GM21447 (cell line): ENCODE data around the gene HELZ.
"Not testable (repeated sequence)": the region's sequence is repeated elsewhere in the genome, so short reads cannot be mapped to it uniquely, and the experiment has no call there.

Experiments
- ATAC-seq: cut with Tn5 transposase; IDR thresholded peaks from one replicate; pipeline ENCODE4 v1.9.1; 2021; ENCODE audit not compliant: unreplicated experiment

Gene HELZ

DNA sequence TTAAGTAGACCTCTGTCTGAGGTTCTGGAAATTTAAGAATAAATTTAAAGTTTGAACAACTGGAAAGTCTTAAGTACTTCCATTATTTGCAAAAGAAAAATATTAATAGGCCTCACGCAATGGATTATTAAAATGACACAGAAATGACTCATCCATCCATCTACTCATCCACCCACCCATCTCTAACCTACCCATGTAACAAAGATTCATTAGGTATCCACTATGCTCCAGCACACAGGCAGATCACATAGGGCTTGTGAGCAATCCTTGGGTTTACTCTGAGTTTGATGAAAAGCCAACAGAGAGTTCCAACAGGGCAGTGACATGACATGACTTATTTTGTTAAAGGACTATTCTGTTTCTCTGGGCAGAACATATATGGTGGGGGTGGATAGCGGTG is 93.3 kb downstream of the HELZ start:
- ATAC-seq = no peak

DNA sequence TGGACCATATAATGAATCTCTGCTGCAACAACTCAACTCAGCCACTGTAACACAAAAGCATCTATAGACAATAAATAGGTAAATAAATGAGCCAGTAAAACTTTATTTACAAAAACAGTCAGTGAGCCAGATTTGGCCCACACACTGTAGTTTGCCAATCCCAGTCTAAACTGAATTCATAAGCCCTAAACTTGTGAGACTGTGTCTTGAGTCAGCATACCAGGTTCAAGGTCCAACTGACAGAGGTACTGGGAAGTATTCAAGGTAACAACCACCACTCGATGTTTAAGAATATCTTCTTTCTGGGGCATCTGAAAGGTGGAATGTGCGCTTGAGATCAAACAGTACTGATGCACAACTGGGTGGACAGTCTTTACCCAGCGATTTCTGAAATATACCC is 94.2 kb downstream of the HELZ start:
- no peak for ATAC-seq

DNA sequence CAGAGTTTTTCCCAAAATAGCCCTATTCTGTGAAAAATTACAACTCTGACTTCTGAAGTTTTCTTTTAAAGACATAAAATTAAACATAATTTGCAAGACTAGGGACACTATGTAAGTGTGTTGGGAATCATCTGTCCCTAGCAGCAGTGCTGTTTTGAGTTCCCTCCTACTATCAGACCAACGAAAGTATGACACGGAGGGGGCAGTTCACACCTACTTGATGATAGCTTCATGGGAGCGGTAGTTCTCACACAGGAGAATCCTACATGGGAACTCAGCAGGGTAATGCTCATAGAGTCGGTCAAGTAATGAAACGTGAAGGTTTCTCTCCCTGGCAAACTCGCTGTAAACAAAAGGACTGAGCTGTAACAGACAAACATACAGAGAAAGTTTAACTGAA is 96.6 kb downstream of the HELZ start:
- ATAC-seq = no peak

DNA sequence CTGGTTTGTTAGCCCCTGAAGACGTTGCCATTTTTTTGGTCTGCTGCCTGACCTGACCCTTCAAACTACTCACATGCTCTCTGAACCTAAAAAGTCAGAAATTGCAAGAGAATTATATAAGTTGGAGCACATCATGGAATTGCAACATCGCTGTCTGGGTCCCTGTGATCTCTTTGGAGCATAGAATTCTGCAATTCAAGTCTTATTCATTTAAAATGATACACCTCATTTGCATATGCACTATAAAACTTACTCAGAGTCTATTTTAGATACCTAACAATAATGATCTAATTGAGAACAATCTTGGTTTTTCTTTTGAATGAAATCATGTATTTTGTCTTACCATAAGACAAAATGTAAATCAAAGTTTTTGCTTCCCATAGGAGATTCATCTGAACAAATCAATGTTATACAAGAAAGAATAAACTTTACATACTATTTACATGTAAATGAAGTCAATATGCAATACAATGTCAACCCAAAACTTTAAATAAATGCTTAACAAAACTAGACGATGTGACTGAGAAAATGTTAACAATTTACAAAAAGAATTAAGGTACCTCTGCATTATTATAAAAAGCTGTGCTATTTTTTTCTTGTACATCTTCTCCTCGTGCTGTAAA is 99.7 kb downstream of the HELZ start:
- no peak for ATAC-seq

DNA sequence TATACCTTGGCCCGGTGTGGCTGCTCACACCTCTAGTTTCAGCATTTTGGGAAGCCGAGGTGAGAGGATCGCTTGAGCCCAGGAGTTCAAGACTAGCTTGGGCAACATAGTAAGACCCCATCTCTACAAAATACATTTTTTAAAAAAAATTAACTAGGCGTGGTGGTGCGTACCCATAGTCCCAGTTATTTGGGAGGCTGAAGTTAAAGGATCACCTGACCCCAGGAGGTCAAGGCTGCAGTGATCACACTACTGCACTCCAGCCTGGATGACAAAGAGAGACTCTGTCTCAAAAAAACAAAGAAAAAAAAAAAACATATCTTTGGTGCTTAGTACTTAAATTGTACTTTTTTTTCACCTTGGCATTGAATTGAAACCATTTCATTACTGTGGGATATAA is 101.7 kb downstream of the HELZ start:
- ATAC-seq = no peak

DNA sequence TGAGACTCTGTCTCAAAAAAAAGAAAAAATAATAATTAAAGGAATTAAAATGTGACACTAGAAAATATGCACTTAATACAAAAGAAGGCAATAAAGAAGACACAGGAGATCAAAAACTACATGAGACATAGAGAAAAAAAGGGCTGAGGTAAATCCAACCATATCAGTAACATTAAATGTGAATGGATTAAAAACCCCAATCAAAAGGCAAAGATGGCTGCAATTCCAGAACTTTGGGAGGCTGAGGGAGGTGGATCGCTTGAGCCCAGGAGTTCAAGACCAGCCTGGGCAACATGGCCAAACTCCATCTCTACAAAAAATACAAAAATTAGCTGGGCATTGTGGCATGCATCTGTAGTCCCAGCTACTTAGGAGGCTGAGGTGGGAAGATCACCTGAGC is 103.0 kb downstream of the HELZ start:
- ATAC-seq = not testable (repeated sequence)

DNA sequence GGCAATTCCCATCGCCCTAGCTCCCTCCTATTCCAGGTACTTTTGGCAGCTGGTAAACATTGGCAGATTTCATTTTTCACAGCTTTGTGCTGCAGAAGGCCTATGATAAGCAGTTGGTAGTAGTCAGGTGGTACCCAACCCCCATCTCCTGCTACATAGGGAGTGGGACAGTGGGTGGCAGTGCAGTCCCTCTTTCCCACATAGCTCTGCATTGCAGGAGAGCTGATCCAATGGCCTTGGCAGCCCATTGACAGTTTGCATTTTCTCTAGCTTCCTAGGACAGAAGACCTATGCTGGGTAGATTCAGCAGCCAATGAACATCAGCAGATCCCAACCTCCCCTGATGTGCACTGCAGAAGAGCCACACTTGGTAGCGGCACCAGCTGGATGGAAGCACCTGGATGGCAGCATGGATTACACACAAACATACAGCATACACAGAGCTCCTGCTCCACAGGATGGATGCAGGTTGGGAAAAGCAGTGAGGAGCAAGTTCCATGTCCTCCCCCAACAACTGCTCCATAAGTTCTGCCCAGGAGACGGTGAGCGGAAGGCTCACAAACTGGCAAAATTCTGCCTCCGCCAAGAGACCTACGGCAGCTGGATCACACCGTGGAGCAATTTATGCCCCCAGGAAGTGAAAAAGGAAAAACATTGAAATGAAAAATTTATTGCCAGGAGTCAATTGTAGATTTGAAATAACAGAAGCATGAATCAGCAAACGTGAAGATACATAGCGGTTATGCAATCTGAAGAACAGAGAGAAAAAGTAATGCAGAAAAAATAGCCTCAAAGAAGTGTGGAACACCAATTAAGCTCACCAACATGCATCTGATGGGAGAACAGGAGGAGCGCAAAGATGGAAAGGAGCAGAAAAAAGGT is 105.0 kb downstream of the HELZ start:
- no peak for ATAC-seq

DNA sequence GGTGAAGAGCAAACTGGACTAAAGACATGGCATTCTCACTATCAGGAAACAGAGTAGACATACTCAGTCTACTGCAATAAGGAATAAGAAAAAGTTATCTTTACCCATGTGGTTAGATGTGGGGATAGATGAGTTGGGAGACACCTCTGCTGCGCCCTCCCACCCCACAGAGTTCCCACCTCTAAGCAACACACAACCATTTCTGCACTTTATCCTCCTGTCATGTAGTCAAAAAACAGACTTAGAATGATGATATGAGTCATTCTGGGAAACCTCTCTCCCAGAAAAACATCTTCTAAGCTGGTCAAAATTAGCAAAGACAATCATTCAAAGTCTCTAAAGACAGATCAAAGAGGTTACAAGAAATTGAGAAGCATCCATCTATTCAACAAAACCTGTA is 105.7 kb downstream of the HELZ start:
- ATAC-seq = no peak

DNA sequence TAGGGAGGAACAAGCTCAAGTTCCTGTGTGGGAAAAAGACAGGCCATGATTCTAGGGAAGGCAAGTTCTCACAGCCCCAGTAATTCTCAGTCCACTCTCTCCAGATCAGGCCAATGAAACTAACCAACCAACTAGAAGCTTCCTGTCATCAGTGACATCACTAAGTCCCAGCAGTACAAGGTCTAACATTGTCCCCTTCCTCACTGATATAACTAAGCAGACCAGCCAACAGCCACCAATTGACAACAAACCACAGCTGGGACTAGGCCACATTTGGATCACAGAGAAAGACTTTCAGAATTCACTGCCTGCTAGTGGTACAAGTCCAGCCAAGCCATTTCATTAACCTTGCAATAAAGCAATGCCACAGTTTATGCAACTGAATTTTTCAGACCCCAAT is 106.6 kb downstream of the HELZ start:
- ATAC-seq = no peak

DNA sequence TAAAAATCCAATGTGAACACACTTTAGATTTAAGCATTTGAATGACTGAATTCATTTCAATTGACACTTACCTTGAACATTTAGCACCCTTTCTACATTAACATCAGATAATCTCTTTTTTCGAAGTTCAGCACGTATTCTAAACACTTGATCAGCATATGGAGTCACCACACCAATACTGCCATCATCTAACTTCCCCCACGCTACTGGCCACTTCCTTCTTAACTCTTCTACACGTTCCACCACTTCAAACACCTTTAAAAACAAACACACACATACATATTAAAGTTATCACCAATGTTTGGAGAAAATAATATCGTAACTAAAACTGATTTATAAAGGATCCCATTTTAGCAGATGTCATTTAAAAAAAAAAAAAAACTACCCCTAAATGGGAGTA is 107.1 kb downstream of the HELZ start:
- ATAC-seq = no peak

DNA sequence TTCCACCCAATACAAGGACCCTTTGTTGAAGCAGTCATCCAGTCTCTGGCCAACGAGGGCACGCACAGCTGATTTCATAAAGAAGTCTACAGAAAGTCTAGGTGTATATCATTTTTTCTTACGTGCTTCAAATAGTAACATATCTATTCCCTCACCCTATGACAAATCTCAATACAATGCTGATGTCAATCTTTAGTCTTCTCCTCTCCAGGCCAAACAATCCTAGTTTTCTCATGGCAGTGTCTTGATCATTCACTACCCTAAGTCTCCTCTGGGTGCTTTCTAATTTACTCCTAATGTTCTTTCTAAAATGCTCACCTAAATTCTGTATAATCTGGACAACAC is 108.0 kb downstream of the HELZ start:
- ATAC-seq = no peak

DNA sequence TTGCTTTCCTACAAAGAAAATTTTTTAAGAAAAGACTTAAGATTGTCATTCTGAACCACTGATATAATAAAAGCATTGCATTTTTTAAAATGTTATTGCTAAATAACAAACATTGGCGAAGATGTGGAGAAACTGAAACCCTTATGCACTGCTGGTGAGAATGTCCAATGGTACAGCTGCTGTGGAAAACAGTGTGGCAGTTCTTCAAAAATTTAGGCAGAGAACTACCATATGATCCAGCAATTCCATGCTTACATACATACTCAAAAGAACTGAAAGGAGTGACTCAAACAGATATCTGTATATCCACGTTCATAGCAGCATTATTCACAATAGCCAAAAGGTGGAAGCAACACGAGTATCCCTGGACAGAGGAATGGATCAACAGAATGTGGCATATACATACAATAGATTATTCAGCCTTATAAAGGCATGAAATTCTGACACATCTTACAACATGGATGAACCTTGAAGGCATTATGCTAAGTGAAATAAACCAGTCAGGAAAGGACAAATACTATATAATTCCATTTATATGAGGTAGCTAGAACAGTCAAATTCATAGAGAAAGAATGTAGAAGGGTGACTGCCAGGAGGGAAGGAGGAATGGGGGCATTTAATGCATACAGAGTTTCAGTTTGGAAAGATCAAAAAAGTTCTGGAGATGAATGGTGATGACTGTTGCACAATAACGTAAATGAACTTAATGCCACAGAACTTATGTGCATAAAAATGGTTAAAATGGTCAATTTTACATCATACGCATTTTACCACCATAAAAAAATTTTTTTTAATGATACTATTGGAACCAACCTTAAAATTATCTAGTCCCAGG is 108.6 kb downstream of the HELZ start:
- ATAC-seq = no peak

DNA sequence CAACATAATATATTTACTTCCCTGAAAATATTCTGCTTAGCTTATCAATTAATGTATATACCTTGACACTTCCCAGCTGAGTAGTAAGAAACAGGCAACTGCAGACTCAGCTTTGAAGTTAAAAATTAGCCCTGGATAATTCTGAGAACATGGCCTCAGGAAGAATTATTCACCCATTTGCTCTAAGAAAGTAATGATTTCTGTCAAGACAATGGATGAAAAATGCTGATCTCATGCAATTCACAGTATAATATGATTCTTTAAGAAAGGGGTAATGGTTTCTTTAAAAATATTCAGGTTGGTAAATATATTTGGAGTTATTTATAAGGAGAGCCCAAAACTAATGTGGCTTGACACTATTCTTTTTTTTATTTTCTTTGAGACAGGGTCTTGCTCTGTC is 111.8 kb downstream of the HELZ start:
- no peak for ATAC-seq

DNA sequence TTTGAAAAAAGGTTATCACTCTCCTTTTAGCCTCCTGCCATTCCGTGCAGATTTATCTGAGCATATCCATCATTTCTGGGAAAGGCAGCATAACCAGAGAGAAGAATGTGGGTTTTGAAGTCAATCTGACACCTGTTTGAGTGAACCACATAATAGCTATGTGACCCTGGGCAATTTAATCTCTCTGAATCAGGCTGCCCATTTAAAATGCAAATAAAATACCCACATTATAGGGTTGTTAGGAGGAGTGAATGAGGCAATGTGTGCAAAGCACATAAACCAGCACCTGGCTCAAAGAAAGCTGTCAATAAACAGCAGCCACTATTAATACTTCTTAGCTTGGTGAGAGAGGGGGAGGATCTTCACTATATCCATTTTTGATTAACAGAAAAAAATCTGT is 112.6 kb downstream of the HELZ start:
- no peak for ATAC-seq

DNA sequence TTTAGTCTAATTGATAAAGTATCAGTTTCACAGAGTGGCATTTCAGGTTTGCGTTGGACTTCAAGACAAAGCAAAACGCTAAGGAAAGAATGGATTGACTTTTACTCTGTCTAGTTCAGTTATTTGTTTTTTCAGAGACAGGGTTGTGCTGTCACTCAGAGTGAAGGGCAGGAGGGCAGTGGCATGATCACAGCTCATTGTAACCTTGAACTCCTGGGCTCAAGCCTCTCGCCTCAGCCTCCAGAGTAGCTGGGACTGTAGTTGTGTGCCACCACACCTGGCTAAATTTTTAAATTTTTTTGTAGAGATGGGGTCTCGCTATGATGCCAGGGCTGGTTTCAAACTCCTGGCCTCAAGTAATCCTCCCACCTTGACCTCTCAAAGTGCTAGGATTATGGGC is 114.2 kb downstream of the HELZ start:
- no peak for ATAC-seq

DNA sequence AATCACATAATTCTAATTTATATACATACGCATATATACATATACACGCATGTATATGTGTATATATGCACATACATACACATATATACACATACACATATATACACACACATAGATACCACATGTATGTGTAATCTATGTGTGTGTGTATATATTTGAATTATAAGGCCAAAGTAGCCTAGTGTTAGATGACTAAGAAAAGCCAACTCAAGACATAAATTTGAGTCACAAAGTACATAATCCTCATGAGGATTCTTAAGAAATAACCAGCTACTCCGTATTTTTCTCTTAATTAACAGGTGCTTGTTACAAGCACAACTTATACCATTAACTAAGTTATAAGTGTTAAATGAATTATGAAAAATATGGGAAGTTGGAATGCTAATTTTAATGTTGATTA is 115.7 kb downstream of the HELZ start:
- no peak for ATAC-seq

DNA sequence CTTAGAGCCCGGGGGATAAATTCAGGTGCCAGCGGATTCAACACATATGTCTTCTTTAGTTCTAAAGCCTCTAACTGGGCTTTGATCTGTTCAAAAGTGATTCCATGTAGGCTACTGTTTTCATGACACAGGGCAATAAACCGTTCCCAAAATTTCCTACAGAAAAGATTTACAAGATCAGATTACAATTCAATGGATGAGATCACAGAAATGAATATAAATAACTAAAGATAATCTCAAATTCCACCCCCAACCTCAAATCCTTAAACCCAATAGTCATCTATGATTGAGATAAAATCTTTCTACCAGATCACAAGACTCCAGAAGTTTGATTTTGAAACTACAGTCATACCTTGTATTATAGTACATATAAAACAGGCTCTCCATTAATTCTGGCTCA is 116.3 kb downstream of the HELZ start:
- no peak for ATAC-seq

DNA sequence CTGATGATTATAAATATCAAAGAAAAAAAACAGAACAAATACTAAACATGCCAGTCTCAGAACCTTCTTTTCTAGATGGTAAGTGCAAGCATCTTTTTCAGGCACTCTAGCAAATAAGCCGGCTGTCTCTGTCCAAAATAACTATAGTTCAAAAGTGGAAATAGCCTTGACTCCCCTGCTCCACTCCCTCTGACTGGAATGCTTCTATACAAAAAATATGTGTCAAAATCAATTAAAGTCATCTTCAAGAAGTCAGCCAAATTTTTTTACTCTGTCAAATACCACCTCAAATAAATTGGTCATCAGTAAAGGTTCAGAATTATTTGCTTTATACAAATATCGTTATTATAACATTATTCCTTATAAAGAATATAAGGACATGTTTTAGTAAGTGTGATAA is 117.1 kb downstream of the HELZ start:
- ATAC-seq = no peak

DNA sequence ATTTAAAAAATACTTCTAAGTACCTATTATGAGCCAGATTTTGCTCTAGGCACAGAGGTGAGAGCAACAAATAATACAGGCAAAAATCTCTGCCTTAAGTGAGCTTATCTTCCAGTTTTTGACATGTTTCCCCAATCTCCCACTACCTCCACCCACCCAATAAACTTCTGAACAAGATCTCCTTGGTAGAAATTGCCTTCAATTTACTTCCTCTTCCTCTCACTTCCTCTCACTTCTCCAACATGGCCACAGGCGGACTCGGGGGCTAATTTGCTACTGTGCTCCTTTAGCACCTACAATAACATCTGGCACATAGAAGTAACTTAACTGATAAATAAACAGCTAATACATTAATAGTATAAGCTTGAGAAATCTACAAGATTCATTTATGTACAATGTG is 118.0 kb downstream of the HELZ start:
- no peak for ATAC-seq

DNA sequence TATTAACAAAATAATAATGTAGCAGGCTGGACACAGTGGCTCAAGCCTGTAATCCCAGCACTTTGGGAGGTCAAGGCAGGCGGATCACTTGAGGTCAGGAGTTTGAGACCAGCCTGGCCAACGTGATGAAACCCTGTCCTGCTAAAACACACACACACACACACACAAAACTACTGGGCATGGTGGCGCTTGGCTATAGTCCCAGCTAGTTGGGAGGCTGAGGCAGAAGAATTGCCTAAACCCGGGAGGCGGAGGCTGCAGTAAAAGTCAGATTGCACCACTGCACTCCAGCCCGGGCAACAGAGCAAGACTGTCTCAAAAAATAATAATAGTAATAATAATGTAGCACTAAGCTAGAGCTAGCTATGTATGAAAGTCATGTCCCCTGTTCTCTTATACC is 118.5 kb downstream of the HELZ start:
- ATAC-seq = not testable (repeated sequence)

DNA sequence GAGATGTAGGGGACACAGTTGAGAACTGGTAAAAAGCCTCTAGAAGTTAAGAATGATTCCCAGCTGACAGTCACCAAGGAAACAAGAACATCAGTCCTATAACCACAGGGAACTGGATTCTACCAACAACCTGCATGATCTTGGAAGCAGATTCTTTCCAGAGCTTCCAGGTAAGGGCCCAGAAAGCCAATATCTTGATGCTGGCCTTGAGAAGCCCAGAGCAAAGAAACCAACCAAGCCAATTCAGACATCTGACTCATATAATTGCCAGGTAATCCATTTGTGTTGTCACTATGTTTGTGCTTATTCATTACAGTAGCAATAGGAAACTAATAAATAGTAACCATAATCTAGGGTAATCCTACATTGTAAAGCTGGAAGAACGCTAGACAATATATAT is 119.1 kb downstream of the HELZ start:
- ATAC-seq = no peak

DNA sequence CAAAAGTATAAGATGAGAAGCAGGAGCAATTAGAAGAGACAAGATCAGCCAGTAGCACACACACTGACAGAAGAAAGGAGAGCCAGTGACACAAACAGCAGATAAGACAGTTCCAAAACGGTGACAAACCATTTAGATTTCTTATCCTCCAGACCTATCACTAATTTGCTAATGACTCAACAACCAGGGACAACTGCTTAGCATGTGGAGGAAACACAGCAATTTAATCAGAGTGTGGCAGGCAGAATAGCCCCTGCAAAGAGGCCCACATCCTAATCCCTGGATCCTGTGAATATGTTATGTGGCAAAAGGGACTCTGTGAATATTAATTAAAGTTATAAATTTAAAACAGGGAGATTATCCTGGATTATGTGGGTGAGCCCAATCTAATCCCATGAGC is 119.6 kb downstream of the HELZ start:
- ATAC-seq = no peak
